GM12874 (cell line): Measurements from ENCODE around the gene IL17RA.
A peak's percentile ranks its signal among the peaks of the same experiment; 100 is the strongest.

Experiments used
- TF ChIP-seq, protein P1 (sequence below): IDR thresholded peaks from 2 replicates; pipeline ENCODE4 v1.5.1; 2011; ENCODE audit warnings: low read depth, mild to moderate bottlenecking, control low read depth, low read length, moderate library complexity; ENCODE audit not compliant: insufficient read depth

Gene IL17RA

DNA sequence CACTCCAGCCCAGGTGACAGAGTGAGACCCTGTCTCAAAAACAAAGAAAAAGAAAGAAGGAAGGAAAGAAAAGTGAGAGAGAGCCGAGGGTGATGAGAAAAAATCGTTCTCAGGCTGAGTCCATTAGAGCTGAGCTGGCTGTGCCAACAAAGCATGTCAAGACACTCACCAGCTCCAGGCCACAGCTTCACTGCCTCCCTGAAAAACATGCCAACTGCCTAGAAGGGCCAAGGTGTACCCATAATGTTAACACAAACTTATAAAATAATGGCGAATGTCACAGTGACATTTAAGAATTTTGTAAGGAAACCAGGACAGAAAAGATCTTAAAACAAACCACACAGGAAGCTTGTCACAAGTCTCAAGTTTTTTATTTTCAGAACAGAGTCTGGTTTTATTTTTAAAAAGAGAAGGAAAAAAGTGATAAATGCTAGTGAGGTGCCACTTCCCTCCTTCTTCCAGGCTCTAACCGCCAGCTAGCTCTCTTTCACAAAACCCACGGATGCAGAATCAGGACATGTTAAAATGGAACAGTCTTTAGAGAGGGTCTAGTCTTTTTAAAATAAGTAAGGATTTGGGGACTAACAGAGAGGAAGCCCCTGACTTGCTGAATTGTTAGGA is 31.3 kb downstream of the IL17RA start:
- TF ChIP-seq, protein P1, sequence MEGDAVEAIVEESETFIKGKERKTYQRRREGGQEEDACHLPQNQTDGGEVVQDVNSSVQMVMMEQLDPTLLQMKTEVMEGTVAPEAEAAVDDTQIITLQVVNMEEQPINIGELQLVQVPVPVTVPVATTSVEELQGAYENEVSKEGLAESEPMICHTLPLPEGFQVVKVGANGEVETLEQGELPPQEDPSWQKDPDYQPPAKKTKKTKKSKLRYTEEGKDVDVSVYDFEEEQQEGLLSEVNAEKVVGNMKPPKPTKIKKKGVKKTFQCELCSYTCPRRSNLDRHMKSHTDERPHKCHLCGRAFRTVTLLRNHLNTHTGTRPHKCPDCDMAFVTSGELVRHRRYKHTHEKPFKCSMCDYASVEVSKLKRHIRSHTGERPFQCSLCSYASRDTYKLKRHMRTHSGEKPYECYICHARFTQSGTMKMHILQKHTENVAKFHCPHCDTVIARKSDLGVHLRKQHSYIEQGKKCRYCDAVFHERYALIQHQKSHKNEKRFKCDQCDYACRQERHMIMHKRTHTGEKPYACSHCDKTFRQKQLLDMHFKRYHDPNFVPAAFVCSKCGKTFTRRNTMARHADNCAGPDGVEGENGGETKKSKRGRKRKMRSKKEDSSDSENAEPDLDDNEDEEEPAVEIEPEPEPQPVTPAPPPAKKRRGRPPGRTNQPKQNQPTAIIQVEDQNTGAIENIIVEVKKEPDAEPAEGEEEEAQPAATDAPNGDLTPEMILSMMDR, result no peak

DNA sequence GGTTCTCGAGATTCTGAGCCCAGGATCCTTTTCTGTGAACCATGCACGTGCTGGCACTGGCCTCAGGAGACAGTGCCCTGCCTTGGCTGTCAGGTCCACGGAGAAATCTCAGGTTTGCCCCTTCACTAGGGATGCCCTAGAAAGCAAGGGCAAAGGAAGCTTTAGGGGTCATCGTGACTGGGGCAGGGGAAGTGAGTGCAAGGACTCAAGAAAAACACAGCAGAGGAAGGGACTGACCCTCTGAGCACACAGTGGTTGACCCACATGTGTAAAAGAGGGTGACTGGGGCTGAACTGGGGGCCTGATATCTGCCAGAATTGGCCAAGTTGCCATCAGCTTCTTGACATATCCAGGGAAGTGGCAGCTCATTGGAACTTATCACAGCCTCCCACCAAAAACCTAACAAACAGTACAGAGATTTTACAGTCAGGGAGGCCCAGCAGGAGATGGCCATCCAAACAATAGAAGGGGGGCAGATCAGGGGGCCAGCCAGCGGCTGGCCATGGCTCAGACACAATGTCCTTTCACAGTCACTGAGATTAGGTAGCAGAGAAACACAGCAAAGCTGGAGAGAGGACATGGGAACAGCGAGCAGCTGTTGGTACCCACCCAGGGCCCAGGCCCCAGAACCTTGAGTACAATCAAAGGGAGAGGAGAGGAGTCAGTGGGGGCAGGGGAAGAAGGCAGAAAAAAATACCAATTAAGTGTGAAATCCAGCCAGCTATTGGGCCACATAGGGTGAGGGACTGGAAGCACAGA is 32.0 kb downstream of the IL17RA start:
- TF ChIP-seq, protein P1, result no peak

DNA sequence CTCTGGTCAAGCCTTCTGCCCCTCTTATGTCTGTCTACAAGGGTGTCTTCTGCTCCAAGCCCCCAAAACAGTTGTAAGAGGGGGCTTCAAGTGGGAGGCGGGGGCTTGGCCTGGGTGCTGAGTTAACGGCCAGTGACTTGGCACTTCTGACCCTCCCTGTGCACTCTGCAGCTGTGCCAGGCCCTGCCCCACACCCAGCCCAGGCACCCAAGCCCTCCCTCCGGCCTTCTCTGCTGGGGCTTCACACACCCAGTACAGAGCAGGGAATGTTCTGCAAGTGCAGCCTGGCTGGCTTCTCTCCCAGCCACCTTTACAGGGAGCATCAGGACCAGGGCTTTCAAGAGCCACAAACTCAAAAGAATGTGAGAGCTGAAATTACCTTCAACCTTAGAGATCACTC is 32.6 kb downstream of the IL17RA start:
- TF ChIP-seq, protein P1, result no peak

DNA sequence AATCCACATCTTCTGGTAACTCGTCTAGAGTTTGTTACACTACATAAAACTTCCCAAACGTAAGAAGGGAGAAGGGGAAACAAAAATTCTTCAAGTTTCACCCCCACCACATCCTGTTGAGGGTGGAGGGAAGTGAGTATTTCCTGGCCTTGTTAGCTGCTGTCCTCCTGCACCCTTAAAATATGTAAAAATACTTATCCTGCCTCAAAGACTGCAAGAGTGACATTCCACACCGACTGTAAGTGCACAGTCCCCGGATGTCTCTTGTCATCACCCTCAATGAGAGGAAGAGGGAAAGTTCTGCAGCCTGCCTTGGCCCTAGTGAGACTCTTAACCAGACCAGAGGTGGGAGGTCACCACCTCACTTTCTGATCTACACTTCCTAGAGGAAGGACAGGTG is 33.1 kb downstream of the IL17RA start:
- TF ChIP-seq, protein P1, result no peak

DNA sequence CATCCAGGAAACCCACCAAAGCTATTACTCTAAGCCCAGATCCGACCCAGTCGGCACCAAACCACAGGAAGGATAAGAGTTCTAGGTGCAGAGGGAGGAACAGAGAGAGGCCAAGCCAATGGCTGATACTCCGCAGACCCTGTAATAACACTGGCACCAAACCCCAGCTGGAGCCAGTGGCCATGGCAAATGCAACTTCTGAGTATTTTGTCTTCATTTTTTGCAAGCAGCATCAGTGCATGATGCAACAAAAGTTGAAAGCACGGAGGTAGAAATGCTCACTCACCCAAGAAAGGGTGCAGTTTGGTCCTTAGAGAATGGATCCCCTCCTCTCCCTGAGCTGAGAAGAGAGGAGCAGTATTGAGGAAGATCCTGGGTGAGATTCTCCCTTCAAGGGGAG is 33.5 kb downstream of the IL17RA start:
- TF ChIP-seq, protein P1, result no peak

DNA sequence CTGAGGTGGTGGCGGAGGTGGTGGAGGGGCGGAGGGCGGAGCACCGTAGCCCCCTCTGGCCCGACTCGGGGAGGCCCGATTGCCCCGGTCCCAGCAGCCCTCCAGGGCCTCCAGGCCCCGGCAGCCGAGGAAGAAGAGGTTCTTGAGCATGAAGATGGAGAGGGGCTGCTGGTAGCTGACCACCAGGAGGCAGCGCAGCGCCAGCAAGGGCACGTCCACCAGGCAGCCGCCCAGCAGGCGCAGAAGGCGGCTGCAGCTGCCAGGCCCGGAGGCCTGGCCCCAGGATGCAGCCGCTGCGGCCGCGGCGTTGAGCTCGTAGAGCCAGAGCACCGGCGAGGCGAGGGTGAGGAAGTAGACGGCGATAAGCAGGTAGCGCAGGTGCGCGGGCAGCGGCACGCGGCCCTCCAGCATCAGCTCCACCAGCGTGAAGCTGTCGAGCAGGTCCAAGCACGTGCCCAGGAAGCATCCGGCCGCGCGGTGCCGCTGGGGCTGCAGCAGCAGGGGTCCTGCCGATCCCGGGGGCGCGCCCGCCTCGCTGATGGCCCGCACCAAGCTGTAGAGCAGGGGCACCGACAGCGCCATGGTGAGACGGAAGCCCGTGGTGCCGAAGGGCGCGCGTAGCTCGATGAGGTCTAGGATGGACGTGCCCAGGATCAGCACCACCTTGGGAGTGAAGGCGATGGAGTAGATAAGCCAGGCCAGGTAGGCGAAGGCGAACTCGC is 34.8 kb downstream of the IL17RA start:
- TF ChIP-seq, protein P1, result peak; percentile 39

DNA sequence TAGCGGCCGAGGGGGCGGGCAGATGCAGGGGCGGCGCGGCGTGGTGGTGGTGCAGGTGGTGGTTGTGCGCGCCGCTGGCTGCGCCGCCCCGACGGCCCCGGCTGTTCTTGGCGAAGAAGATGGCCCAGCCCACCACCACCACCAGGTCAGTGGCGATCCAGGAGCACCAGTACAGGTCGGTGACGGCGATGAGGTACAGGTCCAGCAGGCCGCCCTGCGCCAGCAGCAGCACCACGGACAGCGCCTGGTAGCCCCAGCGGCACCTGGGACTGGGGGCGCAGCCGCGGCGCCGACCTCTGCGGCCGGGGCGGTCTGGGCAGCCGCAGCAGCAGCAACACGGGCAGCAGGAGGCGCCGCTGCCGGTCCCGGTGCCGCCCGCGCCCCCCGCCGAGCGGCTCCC is 35.5 kb downstream of the IL17RA start:
- TF ChIP-seq, protein P1, result no peak
